Suppressor macrophage (primary cell): ENCODE data around the gene TEX48.

Experiments
- DNase-seq, 4 experiments: peaks; one replicate each; pipeline ENCODE4 v3.0.0-alpha.2; 2020 to 2022

The TEX48 gene

GRCh38 chr9:114619191-114619761 lies 62.7 kb downstream of the TEX48 start:
- peak; percentile 75 to 79 (median 78) for DNase-seq

GRCh38 chr9:114616684-114617520 lies 65.1 kb downstream of the TEX48 start:
- peak; percentile 90 to 95 (median 94) for DNase-seq
